Endodermal cell (in vitro differentiated cells): ENCODE data around the gene SEMA6C. TPM values are rescaled to one million over a fixed set of nuclear protein-coding genes. Genes with fewer than 3 reads are reported as not detected.

ENCODE experiments used
- DNase-seq: peaks from one replicate; pipeline ENCODE4 v3.0.0-alpha.2; 2017
- H3K27ac ChIP-seq: 2 replicates; pipeline ENCODE4 v1.5.1; 2013; ENCODE audit warnings: mild to moderate bottlenecking, low read depth, low read length, moderate library complexity
- H3K27me3 ChIP-seq: 2 replicates; pipeline ENCODE4 v1.6.1; 2013; ENCODE audit warnings: mild to moderate bottlenecking, low read length, moderate library complexity; ENCODE audit not compliant: insufficient read depth, control insufficient read depth, poor library complexity, severe bottlenecking
- H3K36me3 ChIP-seq: 2 replicates; pipeline ENCODE4 v1.7.0; 2013; ENCODE audit warnings: mild to moderate bottlenecking, low read length, moderate library complexity; ENCODE audit not compliant: control insufficient read depth, insufficient read depth
- H3K4me1 ChIP-seq: one replicate; pipeline ENCODE4 v1.7.0; 2013; ENCODE audit warnings: low read length; ENCODE audit not compliant: control insufficient read depth, insufficient read depth
- H3K4me3 ChIP-seq: 2 replicates; pipeline ENCODE4 v1.5.1; 2013; ENCODE audit warnings: mild to moderate bottlenecking, low read length, moderate library complexity
- H3K9ac ChIP-seq: 2 replicates; pipeline ENCODE4 v1.6.1; 2013; ENCODE audit warnings: mild to moderate bottlenecking, low read length, moderate library complexity; ENCODE audit not compliant: poor library complexity, severe bottlenecking; ENCODE audit errors: extremely low read depth
- H3K9me3 ChIP-seq: 2 replicates; pipeline ENCODE4 v1.6.1; 2013; ENCODE audit warnings: mild to moderate bottlenecking, low read length, moderate library complexity; ENCODE audit not compliant: control insufficient read depth
- H3K27ac Mint-ChIP-seq: 2 replicates; pipeline ENCODE4 v1.8.0; 2020; ENCODE audit warnings: mixed read lengths
- H3K27me3 Mint-ChIP-seq: 2 replicates; pipeline ENCODE4 v1.8.0; 2021; ENCODE audit warnings: mild to moderate bottlenecking, mixed read lengths; ENCODE audit not compliant: insufficient read depth
- H3K36me3 Mint-ChIP-seq: 2 replicates; pipeline ENCODE4 v1.8.0; 2020; ENCODE audit warnings: low read depth, mixed read lengths
- H3K4me1 Mint-ChIP-seq: 2 replicates; pipeline ENCODE4 v1.8.0; 2020; ENCODE audit warnings: mixed read lengths
- H3K4me3 Mint-ChIP-seq: 2 replicates; pipeline ENCODE4 v1.8.0; 2020; ENCODE audit warnings: mild to moderate bottlenecking, moderate library complexity, mixed read lengths
- H3K9me3 Mint-ChIP-seq: 2 replicates; pipeline ENCODE4 v1.8.0; 2020; ENCODE audit warnings: mild to moderate bottlenecking, mixed read lengths
- CTCF ChIP-seq: fragments of 200-600 bp; sonication (generic); conservative IDR thresholded peaks from 2 replicates; pipeline ENCODE4 v1.5.0; 2021; ENCODE audit warnings: antibody characterized with exemption, mild to moderate bottlenecking
- WGBS, 2 experiments: methylation state at CpG; one replicate each; pipeline versions ENCODE4 v1.1.5 to v1.1.7; 2013; ENCODE audit warnings: missing lambda C conversion rate in 2 of 2, mixed read lengths in 1 of 2; ENCODE audit not compliant: insufficient coverage in 1 of 2, insufficient read length in 1 of 2; 5-methylcytosine and 5-hydroxymethylcytosine counted together
- total RNA-seq, 2 donors: library from RNA; stranded (reverse); fragmentation: NEBNext Ultra II Directional in 1 of 2; extraction: Animal tissue kit (Norgen Biotek cat#: 25700) in 1 of 2; gene quantifications; 2 replicates in 1 of 2; 3 replicates in 1 of 2; pipeline ENCODE4 v1.2.1, GENCODE V29; 2021

Gene SEMA6C
- total RNA-seq, 2 donors from 2014 or later = 23.8 to 26.5 TPM

DNA sequence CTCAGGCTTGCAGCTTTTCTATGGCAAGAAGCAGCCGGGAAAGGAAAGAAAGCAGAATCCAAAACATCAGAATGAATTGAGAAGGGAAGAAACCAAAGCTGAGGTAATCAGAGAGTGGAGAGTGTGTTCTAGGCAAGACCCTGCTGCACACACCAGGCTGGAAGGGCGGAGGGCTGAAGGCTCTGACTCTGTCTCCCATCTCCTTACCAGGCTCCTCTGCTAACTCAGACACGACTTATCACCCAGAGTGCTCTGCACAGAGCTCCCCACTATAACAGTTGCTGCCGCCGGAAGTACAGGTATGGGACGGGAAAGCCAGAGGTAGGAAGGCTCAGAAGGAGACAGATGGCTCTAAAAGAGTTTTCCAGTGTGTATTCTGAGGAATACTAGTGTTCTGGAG, 20.7 kb upstream of the SEMA6C start:
- DNase-seq = no peak
- no peaks in the 10 kb centered on the region for H3K9me3 ChIP-seq
- no peaks in the 10 kb centered on the region for H3K27me3 ChIP-seq
- 91 to 96% methylated on average over 4 to 6 of the region's 6 CpGs for WGBS, 2 experiments
- TF ChIP-seq CTCF = no peak
- peak overlapping the region; percentile 95 for H3K4me3 ChIP-seq
- peaks cover 5% of the 10 kb centered on the region for H3K4me1 ChIP-seq
- no peak overlapping the region for H3K27ac ChIP-seq
- H3K27ac Mint-ChIP-seq = no peak overlapping the region
- peaks cover 25% of the 10 kb centered on the region for H3K36me3 Mint-ChIP-seq
- H3K36me3 ChIP-seq = peaks cover 28% of the 10 kb centered on the region
- H3K9ac ChIP-seq = peak overlapping the region; percentile 70
- H3K4me1 Mint-ChIP-seq = peaks cover 18% of the 10 kb centered on the region
- no peaks in the 10 kb centered on the region for H3K27me3 Mint-ChIP-seq
- H3K4me3 Mint-ChIP-seq = peak overlapping the region; percentile 91
- no peaks in the 10 kb centered on the region for H3K9me3 Mint-ChIP-seq

DNA sequence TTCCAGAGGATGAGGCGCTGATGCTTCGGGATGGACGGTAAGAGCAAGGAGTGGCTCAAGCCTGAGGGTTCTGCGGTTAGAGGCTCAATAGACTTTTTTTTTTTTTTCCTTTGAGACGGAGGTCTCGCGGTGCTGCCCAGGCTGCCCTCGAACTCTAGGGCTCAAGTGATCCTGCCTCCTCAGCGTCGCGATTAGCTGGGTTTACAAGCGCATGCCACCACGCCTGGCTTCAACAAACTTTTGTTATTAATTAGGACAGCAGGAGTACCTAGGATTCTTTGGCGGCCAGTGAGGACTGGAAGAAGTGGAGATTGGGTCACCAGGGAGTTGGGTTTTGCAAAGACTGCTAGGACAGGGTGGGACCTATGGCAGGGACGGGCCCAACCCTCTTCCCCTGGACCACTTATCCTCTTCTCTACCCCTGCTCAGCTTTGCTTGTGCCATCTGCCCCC, 20.1 kb upstream of the SEMA6C start:
- TF ChIP-seq CTCF = no peak
- Mint-ChIP-seq H3K27ac (peak overlapping the region; percentile 94), H3K27me3 (no peaks in the 10 kb centered on the region), H3K4me1 (peaks cover 18% of the 10 kb centered on the region), H3K4me3 (peak overlapping the region; percentile 91), H3K36me3 (peaks cover 30% of the 10 kb centered on the region), H3K9me3 (no peaks in the 10 kb centered on the region)
- Histone ChIP-seq H3K4me1 (peaks cover 5% of the 10 kb centered on the region), H3K36me3 (peaks cover 29% of the 10 kb centered on the region), H3K9ac (peak overlapping the region; percentile 70), H3K27me3 (no peaks in the 10 kb centered on the region), H3K27ac (no peak overlapping the region), H3K4me3 (peak overlapping the region; percentile 95), H3K9me3 (no peaks in the 10 kb centered on the region)
- DNase-seq = no peak
- WGBS, 2 experiments = 10 to 39% methylated on average over 3 to 15 of the region's 15 CpGs

DNA sequence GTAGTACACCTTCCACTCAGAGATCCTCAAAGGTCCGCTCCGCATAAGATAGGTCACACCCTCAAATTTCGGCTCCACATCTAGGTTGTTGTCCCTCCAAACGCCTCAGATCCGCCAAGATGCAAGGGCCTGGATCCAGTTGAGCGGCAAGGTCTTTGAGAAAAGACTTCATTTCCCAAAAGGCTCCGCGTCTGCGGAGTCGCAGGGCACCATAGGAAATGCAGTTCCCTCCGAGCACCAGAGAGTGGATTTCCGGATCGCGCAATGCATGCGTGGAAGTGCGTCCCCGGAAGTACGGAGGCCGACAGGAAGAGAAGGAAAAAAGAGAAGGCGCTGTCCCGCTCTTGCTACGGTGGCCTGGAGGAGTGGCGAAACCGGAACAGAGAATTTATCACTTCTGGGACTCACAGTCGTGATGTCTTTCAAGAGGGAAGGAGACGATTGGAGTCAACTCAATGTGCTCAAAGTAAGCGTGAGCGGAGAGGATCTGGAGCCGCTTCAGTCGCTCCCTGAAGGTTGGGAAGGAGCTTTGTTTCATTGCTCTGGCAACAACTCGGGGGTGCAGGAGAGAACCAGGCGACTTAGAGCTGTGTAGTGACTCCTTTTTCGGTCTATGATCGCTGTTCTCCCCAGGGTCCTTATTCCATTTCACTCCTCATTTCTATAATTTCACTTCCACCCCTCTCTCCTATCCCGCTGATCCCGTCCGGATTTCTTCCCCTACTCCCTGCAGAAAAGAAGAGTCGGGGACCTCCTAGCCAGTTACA, 19.5 kb upstream of the SEMA6C start, which contains the start of the genes LYSMD1 and SCNM1:
TSS of gene LYSMD1 (minus strand) at position 165 of the 767 bp plus-strand sequence. CDS start 644 bp downstream, outside the sequence.
TSS of gene SCNM1 (plus strand) at position 407 of the 767 bp plus-strand sequence. CDS start at position 416, 9 bp downstream.
- Histone ChIP-seq H3K4me3 (peak within 1 kb of the TSS; percentile 95), H3K9ac (peak within 1 kb of the TSS; percentile 70), H3K36me3 (peaks cover 32% of the 10 kb centered on the region), H3K27ac (peak within 1 kb of the TSS; percentile 69), H3K4me1 (peaks cover 5% of the 10 kb centered on the region), H3K27me3 (no peaks in the 10 kb centered on the region), H3K9me3 (no peaks in the 10 kb centered on the region)
- Mint-ChIP-seq H3K4me1 (peaks cover 16% of the 10 kb centered on the region), H3K27me3 (no peaks in the 10 kb centered on the region), H3K27ac (peak within 1 kb of the TSS; percentile 94), H3K4me3 (peak within 1 kb of the TSS; percentile 91), H3K9me3 (no peaks in the 10 kb centered on the region), H3K36me3 (peaks cover 35% of the 10 kb centered on the region)
- 0 to 1% methylated on average over 29 to 38 of the region's 38 CpGs for WGBS, 2 experiments
- TF ChIP-seq CTCF = no peak
- DNase-seq = peak; percentile 99
